WTC11 (cell line): ENCODE measurements around the gene KAZN. TPM values are rescaled to one million over a fixed set of nuclear protein-coding genes. Genes with fewer than 3 reads are reported as not detected.

Experiments
- ATAC-seq: fragments of 200-7000 bp; cut with Tn5 transposase; 2 replicates; pipeline ENCODE4 v1.10.0; 2021; ENCODE audit warnings: mild to moderate bottlenecking, moderate library complexity
- CTCF ChIA-PET: fragments of 300-600 bp; sonication (Branson Sonifier 250); formaldehyde crosslinking; loops from one replicate; lab custom pipeline; 2021; ENCODE audit warnings: antibody characterized with exemption; lab: Charles Lee
- POLR2A ChIA-PET: fragments of 350-600 bp; sonication (Branson Sonifier 250); formaldehyde crosslinking; loops from one replicate; lab custom pipeline; 2021; ENCODE audit warnings: antibody characterized with exemption; lab: Charles Lee
- DNase-seq: peaks from one replicate; pipeline ENCODE4 v3.0.0; 2021; ENCODE audit warnings: low spot score
- H3K27ac Mint-ChIP-seq: 2 replicates; pipeline ENCODE4 v1.8.0; 2021; ENCODE audit warnings: mixed read lengths
- H3K27me3 Mint-ChIP-seq: 2 replicates; pipeline ENCODE4 v1.8.0; 2021; ENCODE audit warnings: low read depth, mild to moderate bottlenecking, moderate library complexity, mixed read lengths
- H3K36me3 Mint-ChIP-seq: 2 replicates; pipeline ENCODE4 v1.8.0; 2021; ENCODE audit warnings: mixed read lengths
- H3K4me1 Mint-ChIP-seq: 2 replicates; pipeline ENCODE4 v1.8.0; 2022; ENCODE audit warnings: mixed read lengths
- H3K4me3 Mint-ChIP-seq: 2 replicates; pipeline ENCODE4 v1.8.0; 2021; ENCODE audit warnings: mild to moderate bottlenecking, moderate library complexity, mixed read lengths
- H3K9me3 Mint-ChIP-seq: 2 replicates; pipeline ENCODE4 v1.8.0; 2021; ENCODE audit warnings: mixed read lengths
- ATF1 ChIP-seq: sonication (generic); formaldehyde crosslinking; IDR thresholded peaks from 2 replicates; pipeline ENCODE4 v1.8.1; 2023; ENCODE audit warnings: mild to moderate bottlenecking, moderate library complexity, missing genetic modification reagents
- CREB1 ChIP-seq: sonication (generic); formaldehyde crosslinking; IDR thresholded peaks from 2 replicates; pipeline ENCODE4 v1.8.0; 2023; ENCODE audit warnings: mild to moderate bottlenecking, missing genetic modification reagents
- FOXK1 ChIP-seq: sonication (generic); formaldehyde crosslinking; IDR thresholded peaks from 2 replicates; pipeline ENCODE4 v1.8.0; 2022; ENCODE audit warnings: mild to moderate bottlenecking, moderate library complexity, missing genetic modification reagents
- GRHL2 ChIP-seq: fragments of 250-450 bp; sonication (Bioruptor Pico); IDR thresholded peaks from 2 replicates; pipeline ENCODE4 v1.8.0; 2022; ENCODE audit warnings: mild to moderate bottlenecking, moderate library complexity; ENCODE audit not compliant: insufficient replicate concordance, severe bottlenecking
- IRF2 ChIP-seq: sonication (generic); formaldehyde crosslinking; IDR thresholded peaks from 2 replicates; pipeline ENCODE4 v1.8.0; 2022; ENCODE audit warnings: low read depth, missing genetic modification reagents, borderline replicate concordance
- NR2C2 ChIP-seq: sonication (generic); formaldehyde crosslinking; IDR thresholded peaks from 2 replicates; pipeline ENCODE4 v1.8.0; 2022; ENCODE audit warnings: mild to moderate bottlenecking, missing genetic modification reagents
- NR3C1 ChIP-seq: sonication (generic); formaldehyde crosslinking; conservative IDR thresholded peaks from 2 replicates; pipeline ENCODE4 v1.8.1; 2023; ENCODE audit warnings: low read depth, mild to moderate bottlenecking, missing genetic modification reagents
- SMAD3 ChIP-seq: sonication (generic); formaldehyde crosslinking; IDR thresholded peaks from 2 replicates; pipeline ENCODE4 v1.8.0; 2022; ENCODE audit warnings: missing genetic modification reagents, mild to moderate bottlenecking, borderline replicate concordance
- TCF7 ChIP-seq: sonication (generic); formaldehyde crosslinking; IDR thresholded peaks from 2 replicates; pipeline ENCODE4 v1.8.0; 2022; ENCODE audit warnings: mild to moderate bottlenecking, low read depth, missing genetic modification reagents, moderate library complexity
- TEAD1 ChIP-seq: sonication (generic); formaldehyde crosslinking; IDR thresholded peaks from 2 replicates; pipeline ENCODE4 v1.8.0; 2022; ENCODE audit warnings: mild to moderate bottlenecking, missing genetic modification reagents
- TEAD4 ChIP-seq: sonication (generic); formaldehyde crosslinking; IDR thresholded peaks from 2 replicates; pipeline ENCODE4 v1.8.0; 2022; ENCODE audit warnings: mild to moderate bottlenecking, missing genetic modification reagents
- ZNF281 ChIP-seq: sonication (generic); formaldehyde crosslinking; IDR thresholded peaks from 2 replicates; pipeline ENCODE4 v1.8.0; 2023; ENCODE audit warnings: mild to moderate bottlenecking, missing genetic modification reagents
- ZNF317 ChIP-seq: sonication (generic); formaldehyde crosslinking; IDR thresholded peaks from 2 replicates; pipeline ENCODE4 v1.8.1; 2023; ENCODE audit warnings: low read depth, mild to moderate bottlenecking, moderate library complexity, missing genetic modification reagents, borderline replicate concordance
- ZNF671 ChIP-seq: fragments of 250-450 bp; sonication (Bioruptor Pico); IDR thresholded peaks from 2 replicates; pipeline ENCODE4 v1.8.0; 2021; ENCODE audit warnings: mild to moderate bottlenecking
- total RNA-seq: library from RNA; stranded (reverse); gene quantifications from 3 replicates; pipeline ENCODE4 v1.2.3, GENCODE V29; 2021
- TF ChIP-seq, protein P1 (sequence below): sonication (generic); formaldehyde crosslinking; IDR thresholded peaks from 2 replicates; pipeline ENCODE4 v1.8.0; 2022; ENCODE audit warnings: mild to moderate bottlenecking, missing genetic modification reagents
- TF ChIP-seq, protein P2 (sequence below): fragments of 250-450 bp; sonication (Bioruptor Pico); IDR thresholded peaks from 2 replicates; pipeline ENCODE4 v2.1.2; 2022; ENCODE audit warnings: mild to moderate bottlenecking, moderate library complexity
- TF ChIP-seq, protein P3 (sequence below): fragments of 250-450 bp; sonication (Bioruptor Pico); IDR thresholded peaks from 2 replicates; pipeline ENCODE4 v1.9.0; 2021; ENCODE audit warnings: moderate library complexity, mild to moderate bottlenecking, inconsistent platforms, borderline replicate concordance
- TF ChIP-seq, protein P4 (sequence below): sonication (generic); formaldehyde crosslinking; IDR thresholded peaks from 2 replicates; pipeline ENCODE4 v1.8.1; 2022; ENCODE audit warnings: missing genetic modification reagents, borderline replicate concordance
- TF ChIP-seq, protein P5 (sequence below): sonication (generic); formaldehyde crosslinking; IDR thresholded peaks from 2 replicates; pipeline ENCODE4 v1.8.0; 2022; ENCODE audit warnings: mild to moderate bottlenecking, missing genetic modification reagents

The KAZN gene
- total RNA-seq, 1 experiment from 2014 or later = 19.9 TPM

- DNase-seq = no peak
- ChIA-PET CTCF (interaction anchor here (1.0 to 1.2 kb wide), 2 partner anchors 14 to 33 kb away, joined by 3 read pairs; no protein-coding TSS in a partner anchor), POLR2A (no interaction called here)
- TF ChIP-seq TEAD1 (CRISPR knock-in tag) = no peak
- TF ChIP-seq GRHL2 = no peak
- no peak for ATAC-seq
- no peak overlapping the region for H3K4me3 Mint-ChIP-seq
- H3K36me3 Mint-ChIP-seq = no peaks in the 10 kb centered on the region
- H3K27me3 Mint-ChIP-seq = no peaks in the 10 kb centered on the region; the same call in 1 of the 2 replicates
- peaks cover 34% of the 10 kb centered on the region for H3K4me1 Mint-ChIP-seq
- H3K27ac Mint-ChIP-seq = no peak overlapping the region
- peaks cover 3% of the 10 kb centered on the region; the same call in 1 of the 2 replicates for H3K9me3 Mint-ChIP-seq
Observed at GRCh38 chr1:14746393-14746792, 147.9 kb downstream of the KAZN start.

DNA sequence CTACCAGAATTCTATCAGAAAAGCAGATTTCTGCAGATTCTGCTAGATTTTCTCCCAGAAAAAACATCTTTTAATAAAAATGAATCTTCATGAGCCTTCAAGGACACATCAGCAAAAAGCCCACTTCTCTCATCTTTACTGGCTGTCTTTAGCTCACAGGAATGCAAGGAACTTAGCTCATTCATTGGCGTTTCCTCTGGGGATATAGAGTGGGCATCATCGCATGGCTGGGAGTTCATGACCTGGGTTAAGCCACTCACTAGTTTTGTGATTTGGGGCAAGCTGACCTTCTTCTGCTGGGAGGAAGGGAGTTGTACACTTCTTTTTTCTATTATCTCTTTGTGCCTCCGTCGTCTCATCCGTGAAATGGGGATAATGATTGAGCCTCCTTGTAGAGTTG lies 149.7 kb downstream of the KAZN start:
- no peak overlapping the region for H3K4me3 Mint-ChIP-seq
- peaks cover 14% of the 10 kb centered on the region for H3K9me3 Mint-ChIP-seq
- H3K36me3 Mint-ChIP-seq = no peaks in the 10 kb centered on the region
- H3K27ac Mint-ChIP-seq = no peak overlapping the region
- ChIA-PET POLR2A (no interaction called here), CTCF (interaction anchor here (1.0 kb wide), 1 partner anchor 31 kb away, joined by 7 read pairs; no protein-coding TSS in a partner anchor)
- no peak for ATAC-seq
- TF ChIP-seq TCF7 (CRISPR knock-in tag) = no peak
- TF ChIP-seq, protein P1, sequence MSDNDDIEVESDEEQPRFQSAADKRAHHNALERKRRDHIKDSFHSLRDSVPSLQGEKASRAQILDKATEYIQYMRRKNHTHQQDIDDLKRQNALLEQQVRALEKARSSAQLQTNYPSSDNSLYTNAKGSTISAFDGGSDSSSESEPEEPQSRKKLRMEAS = no peak
- no peak for TF ChIP-seq NR3C1 (CRISPR knock-in tag)
- TF ChIP-seq ZNF281 (CRISPR knock-in tag) = no peak
- TF ChIP-seq, protein P2, sequence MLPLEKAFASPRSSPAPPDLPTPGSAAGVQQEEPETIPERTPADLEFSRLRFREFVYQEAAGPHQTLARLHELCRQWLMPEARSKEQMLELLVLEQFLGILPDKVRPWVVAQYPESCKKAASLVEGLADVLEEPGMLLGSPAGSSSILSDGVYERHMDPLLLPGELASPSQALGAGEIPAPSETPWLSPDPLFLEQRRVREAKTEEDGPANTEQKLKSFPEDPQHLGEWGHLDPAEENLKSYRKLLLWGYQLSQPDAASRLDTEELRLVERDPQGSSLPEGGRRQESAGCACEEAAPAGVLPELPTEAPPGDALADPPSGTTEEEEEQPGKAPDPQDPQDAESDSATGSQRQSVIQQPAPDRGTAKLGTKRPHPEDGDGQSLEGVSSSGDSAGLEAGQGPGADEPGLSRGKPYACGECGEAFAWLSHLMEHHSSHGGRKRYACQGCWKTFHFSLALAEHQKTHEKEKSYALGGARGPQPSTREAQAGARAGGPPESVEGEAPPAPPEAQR = no peak
- TF ChIP-seq SMAD3 = no peak
- no peak for TF ChIP-seq ZNF317 (CRISPR knock-in tag)
- TF ChIP-seq, protein P3, sequence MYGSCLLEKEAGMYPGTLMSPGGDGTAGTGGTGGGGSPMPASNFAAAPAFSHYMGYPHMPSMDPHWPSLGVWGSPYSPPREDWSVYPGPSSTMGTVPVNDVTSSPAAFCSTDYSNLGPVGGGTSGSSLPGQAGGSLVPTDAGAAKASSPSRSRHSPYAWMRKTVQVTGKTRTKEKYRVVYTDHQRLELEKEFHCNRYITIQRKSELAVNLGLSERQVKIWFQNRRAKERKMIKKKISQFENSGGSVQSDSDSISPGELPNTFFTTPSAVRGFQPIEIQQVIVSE (CRISPR knock-in tag) = no peak
- no peak for TF ChIP-seq FOXK1 (CRISPR knock-in tag)
- TF ChIP-seq, protein P4, sequence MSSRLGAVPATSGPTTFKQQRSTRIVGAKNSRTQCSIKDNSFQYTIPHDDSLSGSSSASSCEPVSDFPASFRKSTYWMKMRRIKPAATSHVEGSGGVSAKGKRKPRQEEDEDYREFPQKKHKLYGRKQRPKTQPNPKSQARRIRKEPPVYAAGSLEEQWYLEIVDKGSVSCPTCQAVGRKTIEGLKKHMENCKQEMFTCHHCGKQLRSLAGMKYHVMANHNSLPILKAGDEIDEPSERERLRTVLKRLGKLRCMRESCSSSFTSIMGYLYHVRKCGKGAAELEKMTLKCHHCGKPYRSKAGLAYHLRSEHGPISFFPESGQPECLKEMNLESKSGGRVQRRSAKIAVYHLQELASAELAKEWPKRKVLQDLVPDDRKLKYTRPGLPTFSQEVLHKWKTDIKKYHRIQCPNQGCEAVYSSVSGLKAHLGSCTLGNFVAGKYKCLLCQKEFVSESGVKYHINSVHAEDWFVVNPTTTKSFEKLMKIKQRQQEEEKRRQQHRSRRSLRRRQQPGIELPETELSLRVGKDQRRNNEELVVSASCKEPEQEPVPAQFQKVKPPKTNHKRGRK (CRISPR knock-in tag) = no peak
- no peak for TF ChIP-seq ZNF671 (CRISPR knock-in tag)
- TF ChIP-seq CREB1 (CRISPR knock-in tag) = no peak
- H3K27me3 Mint-ChIP-seq = no peaks in the 10 kb centered on the region; the same call in 1 of the 2 replicates
- H3K4me1 Mint-ChIP-seq = peaks cover 17% of the 10 kb centered on the region
- DNase-seq = no peak

GRCh38 chr1:14748977-14749376 lies 150.5 kb downstream of the KAZN start:
- Mint-ChIP-seq H3K27ac (no peak overlapping the region), H3K9me3 (peaks cover 19% of the 10 kb centered on the region), H3K27me3 (no peaks in the 10 kb centered on the region; the same call in 1 of the 2 replicates), H3K4me1 (peaks cover 17% of the 10 kb centered on the region), H3K4me3 (no peak overlapping the region), H3K36me3 (peaks cover 4% of the 10 kb centered on the region; the same call in 1 of the 2 replicates)
- no peak for DNase-seq
- ATAC-seq = no peak
- POLR2A ChIA-PET = no interaction called here
- CTCF ChIA-PET = no interaction called here
- TF ChIP-seq, protein P5, sequence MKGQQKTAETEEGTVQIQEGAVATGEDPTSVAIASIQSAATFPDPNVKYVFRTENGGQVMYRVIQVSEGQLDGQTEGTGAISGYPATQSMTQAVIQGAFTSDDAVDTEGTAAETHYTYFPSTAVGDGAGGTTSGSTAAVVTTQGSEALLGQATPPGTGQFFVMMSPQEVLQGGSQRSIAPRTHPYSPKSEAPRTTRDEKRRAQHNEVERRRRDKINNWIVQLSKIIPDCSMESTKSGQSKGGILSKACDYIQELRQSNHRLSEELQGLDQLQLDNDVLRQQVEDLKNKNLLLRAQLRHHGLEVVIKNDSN (CRISPR knock-in tag) = no peak
- TF ChIP-seq TEAD4 (CRISPR knock-in tag) (no peak), ATF1 (CRISPR knock-in tag) (no peak), ZNF281 (CRISPR knock-in tag) (no peak), FOXK1 (CRISPR knock-in tag) (no peak), NR2C2 (CRISPR knock-in tag) (no peak), IRF2 (CRISPR knock-in tag) (no peak)
- TF ChIP-seq, protein P4 (CRISPR knock-in tag) = no peak
